Measurements from ENCODE around the gene ARHGAP15.

GRCh38 chr2:143193121-143193520 is 63.9 kb downstream of the ARHGAP15 start:
- no peak for TF ChIP-seq CTCF (IDR thresholded peaks at IDR 0.05)
- no peak for TF ChIP-seq POLR2A (IDR thresholded peaks at IDR 0.05)

Data from adrenal gland (tissue), 5 donors.